DMS79 (cell line): Measurements from ENCODE around the gene LIPK.
"Not testable (repeated sequence)": the region's sequence is repeated elsewhere in the genome, so short reads cannot be mapped to it uniquely, and the experiment has no call there.

Experiments
- DNase-seq: peaks from one replicate; lab custom pipeline; 2025; lab: John Stamatoyannopoulos, UW

The LIPK gene

GRCh38 chr10:88721392-88721791 lies 15.3 kb downstream of the LIPK start:
- DNase-seq: no peak

- DNase-seq: no peak
Observed at GRCh38 chr10:88725798-88726197, 19.7 kb downstream of the LIPK start.

DNA sequence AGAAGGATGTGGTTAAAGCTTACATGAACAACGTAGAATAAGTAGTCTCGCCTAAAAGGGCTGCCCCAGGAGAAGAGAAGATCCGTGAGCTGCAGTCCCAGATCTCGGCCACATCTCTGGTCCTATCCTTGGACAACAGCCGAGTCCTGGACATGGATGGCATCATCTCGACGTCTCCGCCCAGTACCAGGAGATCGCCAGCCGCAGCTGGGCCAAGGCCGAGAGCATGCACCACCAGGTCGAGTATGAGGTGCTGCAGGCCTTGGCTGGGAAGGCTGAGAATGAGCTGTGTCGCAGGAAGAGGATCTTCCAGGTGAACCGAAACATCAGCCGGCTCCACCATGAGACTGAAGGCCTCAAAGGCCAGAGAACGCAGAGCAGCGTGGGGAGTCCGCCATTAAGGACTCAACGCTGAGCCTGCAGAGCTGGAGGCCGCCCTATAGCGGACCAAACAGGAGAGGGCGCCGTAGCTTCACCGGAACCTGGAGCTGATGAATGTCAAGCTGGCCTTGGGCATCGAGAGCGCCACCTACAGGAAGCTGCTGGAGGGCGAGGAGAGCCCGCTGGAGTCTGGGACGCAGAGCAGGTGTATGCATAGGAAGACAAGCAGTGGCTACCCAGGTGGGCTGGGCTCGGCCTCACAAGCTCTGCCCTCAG lies 22.2 kb downstream of the LIPK start:
- no peak for DNase-seq

DNA sequence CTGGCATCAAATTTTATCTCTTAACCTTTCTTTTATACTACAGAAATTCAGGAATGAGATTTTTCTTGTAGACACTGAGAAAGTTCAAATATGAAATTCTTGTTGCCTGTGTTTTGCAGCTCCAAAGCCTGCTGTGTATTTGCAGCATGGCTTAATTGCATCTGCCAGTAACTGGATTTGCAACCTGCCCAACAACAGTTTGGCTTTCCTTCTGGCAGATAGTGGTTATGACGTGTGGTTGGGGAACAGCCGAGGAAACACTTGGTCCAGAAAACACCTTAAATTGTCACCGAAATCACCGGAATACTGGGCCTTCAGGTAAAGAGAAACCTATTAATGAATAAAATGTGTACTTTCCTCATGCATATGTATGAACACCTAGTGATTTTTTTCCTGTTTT lies 24.8 kb downstream of the LIPK start:
- DNase-seq: no peak

GRCh38 chr10:88731296-88731695 lies 25.2 kb downstream of the LIPK start:
- no peak for DNase-seq

DNA sequence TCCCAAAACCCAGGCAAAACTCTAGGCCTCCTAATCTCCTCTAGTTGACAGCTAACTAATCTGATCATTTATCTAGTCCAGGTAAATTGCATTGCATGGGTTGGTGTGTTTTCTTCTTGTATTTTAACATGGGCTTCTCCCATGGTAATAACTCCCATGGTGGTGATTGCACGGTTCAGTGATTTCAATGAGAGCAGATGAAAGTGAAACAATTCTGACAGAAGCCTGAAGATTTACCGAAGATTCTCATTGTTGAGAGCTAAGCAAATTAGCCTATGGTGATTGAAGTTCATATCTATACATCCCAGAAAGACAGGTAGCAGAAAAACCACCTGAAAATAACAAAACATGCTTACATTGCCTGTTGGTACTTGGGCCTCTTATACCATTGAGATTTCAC lies 27.2 kb downstream of the LIPK start:
- no peak for DNase-seq

GRCh38 chr10:88735661-88736060 lies 29.6 kb downstream of the LIPK start:
- no peak for DNase-seq

DNA sequence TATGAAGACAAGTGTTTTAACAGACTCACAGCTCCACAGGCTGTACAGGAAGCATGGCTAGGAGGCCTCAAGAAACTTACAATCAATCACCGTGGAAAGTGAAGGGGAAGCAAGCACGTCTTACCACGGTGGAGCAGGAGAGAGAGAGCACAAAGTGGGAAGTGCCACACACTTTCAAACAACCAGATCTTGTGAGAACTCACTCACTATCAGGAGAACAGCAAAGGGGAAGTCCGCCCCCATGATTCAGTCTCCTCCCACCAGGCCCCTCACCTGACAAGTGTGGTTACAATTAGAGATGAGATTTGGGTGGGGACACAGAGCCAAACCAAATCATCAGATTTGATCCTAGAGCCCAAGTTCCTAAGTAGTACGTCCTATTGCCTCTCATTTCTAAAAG lies 35.9 kb downstream of the LIPK start:
- not testable (repeated sequence) for DNase-seq

GRCh38 chr10:88742448-88742847 lies 36.4 kb downstream of the LIPK start:
- no peak for DNase-seq

- DNase-seq: no peak
Observed at GRCh38 chr10:88744002-88744401, 38.0 kb downstream of the LIPK start.

DNA sequence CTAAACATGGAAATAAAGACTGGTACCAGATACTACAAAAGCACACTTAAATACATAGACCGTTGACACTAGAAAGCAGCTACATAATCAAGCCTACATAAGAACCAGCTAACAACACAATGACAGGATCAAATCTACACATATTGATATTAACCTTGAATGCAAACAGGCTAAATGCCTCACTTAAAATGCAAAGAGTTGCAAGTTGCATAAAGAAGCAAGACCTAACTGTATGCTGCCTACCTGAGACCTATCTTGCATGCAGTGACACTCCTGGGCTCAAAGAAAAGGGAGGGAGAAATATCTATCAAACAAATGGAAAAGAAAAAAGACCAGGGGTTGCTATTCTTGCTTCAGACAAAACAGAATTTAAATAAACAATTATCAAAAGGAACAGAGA lies 39.6 kb downstream of the LIPK start:
- DNase-seq: no peak

DNA sequence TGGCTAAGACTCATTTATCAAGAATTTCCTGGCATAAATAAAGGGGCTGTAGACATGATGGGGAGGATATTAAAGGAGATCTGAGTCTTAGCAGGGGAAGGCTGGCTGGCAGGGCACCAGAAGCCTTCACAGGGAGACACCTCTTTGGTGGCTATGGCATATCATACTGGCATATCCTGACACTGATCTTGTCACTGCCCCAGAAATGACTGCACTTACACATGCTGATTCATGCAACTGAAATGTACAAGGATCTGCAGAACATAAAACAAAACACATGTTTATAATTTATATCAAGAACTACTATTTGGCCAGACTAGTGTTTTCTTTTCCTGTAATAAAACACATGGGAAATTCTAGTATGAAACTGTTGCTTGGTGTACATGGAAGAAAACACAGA lies 48.2 kb downstream of the LIPK start:
- no peak for DNase-seq

GRCh38 chr10:88755753-88756152 lies 49.7 kb downstream of the LIPK start:
- no peak for DNase-seq

- DNase-seq: no peak
Observed at GRCh38 chr10:88756660-88757059, 50.6 kb downstream of the LIPK start.

DNA sequence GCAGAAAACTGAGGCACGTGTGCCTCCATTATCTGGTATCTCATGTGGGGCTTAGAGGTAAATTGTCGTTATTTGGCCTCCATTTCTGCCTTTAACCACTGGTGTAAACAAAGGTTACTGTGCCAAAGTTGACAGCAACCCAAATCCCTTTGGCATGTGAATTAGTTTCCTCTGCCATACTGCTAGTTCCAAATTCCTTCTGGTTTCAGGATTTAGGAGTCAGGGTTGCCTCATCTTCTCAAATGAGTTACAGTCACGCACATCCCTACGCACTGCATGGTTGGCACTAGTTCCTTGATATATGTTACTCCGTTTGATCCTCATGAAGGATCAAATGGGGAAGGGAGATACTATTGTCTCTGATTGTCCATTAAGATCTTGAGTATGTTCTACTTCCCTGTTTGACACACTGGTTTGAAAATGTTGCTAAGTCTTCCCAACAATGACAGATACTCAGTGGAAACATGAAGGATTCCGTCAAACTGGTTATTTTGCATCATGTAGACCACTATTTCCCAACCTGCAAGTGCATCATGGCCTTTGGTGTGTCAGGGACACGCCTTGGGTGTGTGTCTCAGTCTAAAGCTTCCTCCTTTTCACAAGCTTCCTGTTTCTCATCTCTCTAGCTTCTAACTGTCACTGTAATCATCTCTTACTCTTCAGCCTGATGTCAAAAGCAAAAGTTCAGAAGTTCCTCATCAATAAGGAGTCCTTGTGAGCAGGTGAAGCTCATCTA lies 53.5 kb downstream of the LIPK start, which contains the start of gene LIPN:
Gene LIPN (plus strand): TSS at position 655 of the 736 bp plus-strand sequence. CDS start 1,386 bp downstream, outside the sequence.
- no peak for DNase-seq

- DNase-seq: no peak
Observed at GRCh38 chr10:88762906-88763305, 56.9 kb downstream of the LIPK start.

DNA sequence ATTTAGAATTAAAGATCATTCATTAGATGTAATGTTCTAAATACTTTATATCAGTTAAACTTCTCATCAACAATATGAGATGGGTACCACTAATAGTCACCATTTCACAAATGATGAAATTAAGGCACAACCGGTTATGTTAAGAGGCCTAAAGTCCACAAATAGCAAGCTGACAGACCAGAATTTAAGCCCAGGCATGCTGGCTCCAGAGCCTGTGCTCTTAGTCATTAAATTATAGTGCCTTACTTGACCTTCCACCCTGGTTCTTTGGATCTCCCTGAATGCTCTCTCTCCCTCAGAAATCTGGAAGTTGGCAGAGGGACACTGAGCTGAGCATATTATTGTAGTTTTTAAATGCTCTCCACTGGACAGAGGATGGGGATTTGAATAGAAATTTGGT lies 57.4 kb downstream of the LIPK start:
- no peak for DNase-seq

GRCh38 chr10:88764110-88764509 lies 58.1 kb downstream of the LIPK start:
- no peak for DNase-seq

GRCh38 chr10:88765816-88766215 lies 59.8 kb downstream of the LIPK start:
- DNase-seq: no peak

DNA sequence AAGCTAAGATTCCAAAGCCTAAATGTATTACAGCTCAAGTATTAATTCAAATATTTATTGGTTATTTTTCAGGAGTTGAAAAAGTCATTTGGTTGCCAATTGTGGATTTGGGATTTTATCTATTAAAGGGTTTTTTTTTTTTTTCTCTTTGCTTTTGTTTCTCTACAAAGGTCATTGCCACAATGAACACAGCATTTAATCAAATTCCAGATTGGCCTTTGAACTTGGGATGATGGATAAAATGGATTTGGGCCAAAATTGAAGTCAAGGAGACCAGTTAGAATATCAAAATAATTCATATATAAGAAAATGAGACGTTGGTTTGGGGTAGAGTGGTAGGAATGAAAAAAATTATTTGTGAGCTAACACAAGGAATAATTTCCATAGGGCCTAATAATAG lies 63.3 kb downstream of the LIPK start:
- no peak for DNase-seq

DNA sequence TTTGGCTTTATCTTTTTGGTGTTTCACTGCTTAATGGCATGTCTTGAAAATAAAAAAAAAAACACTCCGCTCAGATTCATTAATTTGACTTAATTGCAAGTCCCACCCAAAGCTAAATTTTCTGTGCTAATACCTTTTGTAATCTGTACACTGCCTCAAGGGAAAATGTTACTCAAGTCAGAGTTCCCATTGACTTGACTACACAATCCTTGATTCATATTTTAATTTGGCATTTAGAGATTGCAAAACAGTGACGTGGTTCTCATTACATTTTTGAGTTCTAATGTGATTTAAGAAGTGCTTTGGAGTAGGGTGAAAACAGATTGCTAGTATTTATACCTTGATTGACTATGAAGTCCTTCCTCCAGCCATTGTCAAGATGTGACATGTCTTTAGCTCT lies 75.2 kb downstream of the LIPK start:
- DNase-seq: no peak

- no peak for DNase-seq
Observed at GRCh38 chr10:88782222-88782621, 76.2 kb downstream of the LIPK start.

- no peak for DNase-seq
Observed at GRCh38 chr10:88783724-88784123, 77.7 kb downstream of the LIPK start.
